Islet of Langerhans (tissue), 1 donor: ENCODE results near the gene GPRC5D.

ENCODE experiments used
- FAIRE-seq: peaks from one replicate; lab custom pipeline; 2011; peaks lifted over from hg19 to GRCh38; lab: Jason Lieb, UNC

The GPRC5D gene

DNA sequence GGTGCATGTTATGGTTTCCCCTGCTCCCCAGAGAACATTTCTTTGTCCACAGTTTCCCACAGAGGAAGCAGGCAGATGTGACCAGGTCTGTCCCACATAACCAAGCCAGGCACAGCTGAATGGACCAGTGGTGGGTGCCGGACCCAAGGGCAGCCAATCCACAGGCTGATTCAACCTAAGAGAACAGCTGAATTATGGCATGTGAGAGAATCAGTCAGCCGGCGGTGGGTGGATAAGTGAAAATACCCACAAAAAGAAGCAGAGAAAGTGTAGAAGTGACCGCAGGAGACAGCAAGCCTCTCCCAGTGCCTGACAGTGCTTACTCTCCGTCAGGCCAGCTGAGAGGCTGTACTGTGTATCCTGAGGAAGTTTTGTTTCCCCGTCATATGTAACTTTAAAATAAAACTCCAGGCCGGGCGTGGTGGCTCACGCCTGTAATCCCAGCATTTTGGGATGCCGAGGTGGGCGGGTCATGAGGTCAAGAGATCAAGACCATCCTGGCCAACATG lies 14.9 kb downstream of the GPRC5D start:
- no peak for FAIRE-seq

DNA sequence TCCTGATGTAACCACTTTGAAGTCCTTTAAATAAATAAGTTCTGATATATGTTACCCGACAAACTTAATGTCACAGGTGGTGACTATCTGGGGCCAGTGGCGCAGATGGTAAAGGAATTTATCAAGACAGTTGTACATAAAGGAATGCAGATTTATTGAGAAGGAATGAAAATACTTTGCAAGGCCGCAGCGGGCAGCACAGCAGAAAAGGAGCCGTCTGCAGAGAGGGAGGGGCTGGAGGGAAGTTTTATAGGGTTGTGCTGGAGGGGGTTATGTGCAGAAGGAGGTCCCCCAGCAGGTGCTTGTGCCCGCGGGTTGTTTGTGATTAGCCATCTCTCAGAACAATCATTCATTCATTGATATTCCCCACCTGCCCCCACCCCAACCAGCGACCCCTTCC lies 17.4 kb downstream of the GPRC5D start:
- no peak for FAIRE-seq

DNA sequence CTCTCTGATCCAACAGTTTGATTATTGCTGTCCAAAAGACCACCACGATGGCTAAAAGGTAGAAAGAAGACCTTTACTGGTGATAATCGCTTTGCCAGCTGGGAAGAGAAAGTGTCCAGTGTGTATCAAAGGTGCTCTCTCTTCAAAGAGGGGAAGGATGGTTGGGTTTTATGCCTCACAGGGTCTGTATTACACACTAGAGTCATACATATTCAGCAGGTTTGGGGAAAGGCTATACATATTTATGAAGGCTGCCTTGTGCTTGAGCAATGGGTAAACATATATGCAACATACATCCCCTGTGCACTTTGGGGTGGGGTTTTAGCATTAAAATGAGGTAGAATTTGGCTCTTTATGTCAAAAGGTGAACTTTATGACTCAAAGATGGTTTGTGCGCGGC lies 18.2 kb downstream of the GPRC5D start:
- no peak for FAIRE-seq

DNA sequence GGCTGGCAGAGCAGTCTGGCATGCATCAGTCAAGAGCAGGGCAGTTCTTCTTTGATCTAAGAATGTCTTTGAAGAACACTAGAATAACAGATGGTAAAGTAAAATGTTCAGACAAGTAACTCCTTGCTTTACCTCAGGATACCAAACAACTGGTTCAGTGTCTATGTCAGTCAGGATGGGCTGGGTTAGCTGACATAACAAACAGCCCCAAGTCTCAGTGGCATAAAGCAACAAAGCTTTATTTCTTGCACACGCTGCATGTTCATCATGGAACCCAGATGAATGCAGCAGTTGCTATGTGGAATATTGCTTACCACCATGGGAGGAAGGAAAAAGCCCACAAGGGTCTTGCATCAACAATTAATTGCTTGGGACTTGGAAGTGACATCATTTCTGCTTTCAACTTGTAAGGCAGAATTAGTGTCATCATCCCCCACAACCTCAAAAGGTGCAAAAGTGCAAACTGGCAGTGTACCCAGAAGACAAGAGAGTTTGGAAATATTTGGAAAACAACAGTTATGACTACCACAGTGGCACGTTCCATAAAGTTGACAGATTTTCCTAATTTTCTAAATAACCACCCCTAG lies 21.2 kb downstream of the GPRC5D start:
- no peak for FAIRE-seq

DNA sequence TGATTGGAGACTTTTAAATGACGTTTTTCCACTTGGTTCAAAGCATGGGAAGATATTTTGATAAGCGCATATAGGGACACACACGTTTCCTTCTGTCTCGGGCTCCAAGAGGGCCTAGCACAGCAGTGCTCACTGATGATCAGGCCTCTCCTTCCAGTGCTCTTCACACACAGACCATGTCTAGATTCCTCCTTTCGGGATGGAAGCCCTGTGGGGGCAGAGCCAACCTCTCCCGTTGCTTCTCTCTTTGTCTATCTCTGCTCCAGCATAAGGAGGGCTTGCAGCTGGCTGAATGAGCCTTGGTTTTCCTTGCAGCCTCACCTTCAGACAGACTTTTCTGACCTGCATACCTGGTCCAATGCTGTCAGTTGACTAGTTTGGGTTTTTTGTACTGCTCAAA lies 22.3 kb downstream of the GPRC5D start:
- FAIRE-seq, result no peak

DNA sequence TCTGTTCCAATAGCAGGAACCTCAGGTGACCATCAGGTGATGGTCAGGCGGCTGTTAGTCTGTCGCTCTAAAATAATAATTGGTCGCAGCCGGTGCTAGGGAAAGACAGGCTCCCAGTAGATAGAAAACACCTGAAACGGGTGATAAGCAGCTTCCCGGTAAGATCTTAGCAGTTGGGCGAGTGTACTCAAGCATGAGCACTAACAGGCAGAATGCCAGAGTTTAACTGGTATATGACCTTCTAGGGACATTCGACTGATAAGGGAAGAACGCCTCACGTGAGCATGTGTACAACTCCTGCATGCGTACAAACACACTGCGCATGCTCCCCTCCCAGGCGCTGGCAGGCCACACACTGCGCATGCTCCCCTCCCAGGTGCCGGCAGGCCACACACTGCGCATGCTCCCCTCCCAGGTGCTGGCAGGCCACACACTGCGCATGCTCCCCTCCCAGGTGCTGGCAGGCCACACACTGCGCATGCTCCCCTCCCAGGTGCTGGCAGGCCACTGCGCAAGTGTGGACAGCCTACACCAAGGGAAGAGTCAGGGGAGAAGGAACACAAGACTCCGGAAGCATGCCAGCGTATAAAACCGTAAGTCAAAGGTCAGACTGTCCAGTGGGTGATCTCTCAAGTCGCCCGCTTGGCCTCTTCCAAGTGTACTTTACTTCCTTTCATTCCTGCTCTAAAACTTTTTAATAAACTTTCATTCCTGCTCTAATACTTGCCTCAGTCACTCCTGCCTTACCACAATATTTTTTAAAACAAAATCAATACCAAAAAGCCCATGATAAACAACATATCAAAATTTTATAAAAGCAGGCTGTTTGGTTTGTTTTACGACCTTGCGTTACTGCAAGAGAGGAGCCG lies 24.5 kb downstream of the GPRC5D start:
- peak; percentile 49 for FAIRE-seq

DNA sequence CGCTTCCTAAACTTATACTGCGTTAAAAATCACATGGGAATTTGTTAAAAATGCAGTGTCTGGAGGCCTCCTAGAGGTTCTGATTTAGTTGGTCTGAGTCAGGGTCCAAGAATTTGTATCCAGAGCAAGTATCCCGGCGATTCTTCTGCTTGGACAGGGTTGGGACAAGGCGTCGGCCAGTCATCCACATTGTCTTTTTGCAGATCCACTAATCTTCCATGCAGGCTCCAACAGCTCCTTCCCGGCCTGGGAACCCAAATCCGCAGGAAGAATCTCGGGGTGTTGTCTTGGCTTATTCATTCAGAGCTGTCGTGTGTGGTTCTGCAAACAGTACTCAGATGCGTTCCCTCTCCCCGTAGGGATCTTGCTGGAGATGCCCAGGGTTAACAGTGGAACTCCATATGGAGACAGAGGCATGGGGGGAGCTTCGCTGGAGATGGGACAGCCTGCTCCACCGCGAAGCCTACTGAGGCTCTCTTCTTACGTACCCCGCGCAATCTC lies 25.3 kb downstream of the GPRC5D start:
- no peak for FAIRE-seq

DNA sequence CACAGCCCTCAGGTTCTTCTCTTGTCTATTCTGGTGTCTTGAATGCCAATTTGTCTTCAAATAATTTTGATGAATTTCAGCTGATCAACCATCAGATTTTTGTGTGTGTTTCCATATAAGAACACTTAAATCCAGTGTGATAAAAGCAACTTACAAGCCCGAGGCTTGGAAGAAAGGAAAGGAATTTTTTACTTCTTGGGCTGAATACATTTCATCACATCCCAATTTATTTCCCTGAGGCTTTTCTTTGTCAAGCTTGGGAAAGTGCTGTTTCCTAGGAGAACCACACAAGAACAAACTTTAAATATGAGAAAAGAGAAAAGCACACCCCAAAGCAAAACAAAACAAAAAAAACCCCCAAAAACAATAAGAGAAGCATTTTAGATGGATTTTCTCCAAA lies 26.6 kb downstream of the GPRC5D start:
- FAIRE-seq, result no peak

DNA sequence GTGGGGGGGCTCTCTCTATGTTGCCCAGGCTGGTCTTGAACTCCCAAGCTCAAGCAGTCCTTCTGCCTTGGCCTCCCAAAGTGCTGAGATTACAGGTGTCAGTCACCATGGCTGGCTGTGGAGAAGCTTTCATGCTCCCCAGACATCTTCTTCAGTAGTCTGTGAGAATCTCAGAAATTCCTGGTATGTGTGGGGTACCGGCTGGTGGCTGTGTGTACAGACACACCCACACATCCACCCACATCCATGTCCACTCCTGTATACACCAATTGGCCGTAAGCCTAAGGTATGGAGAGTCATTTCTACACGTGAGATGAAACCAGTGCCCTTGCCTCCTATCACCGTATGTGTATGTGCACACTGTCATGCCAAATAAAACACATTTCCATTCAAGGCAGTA lies 27.8 kb downstream of the GPRC5D start:
- FAIRE-seq, result no peak

DNA sequence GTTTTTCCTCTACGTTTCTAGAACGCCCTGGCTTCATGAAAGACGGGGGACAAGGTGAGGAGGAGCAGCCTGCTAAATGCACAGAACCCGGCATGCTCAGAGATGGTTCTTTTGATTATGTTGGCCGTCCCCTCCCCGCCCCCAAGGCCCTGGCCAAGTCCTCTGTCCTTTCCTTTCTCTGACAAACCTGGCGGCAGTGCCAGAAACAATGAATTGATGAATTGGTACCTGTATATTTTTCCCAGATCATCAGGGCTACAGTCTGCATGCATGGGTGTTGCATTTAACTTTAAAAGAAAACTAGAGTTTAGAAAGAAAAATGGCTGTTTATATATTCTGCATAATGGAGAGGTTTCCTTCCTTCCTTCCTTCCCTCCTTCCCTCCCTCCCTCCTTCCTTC lies 29.0 kb downstream of the GPRC5D start:
- FAIRE-seq, result no peak

DNA sequence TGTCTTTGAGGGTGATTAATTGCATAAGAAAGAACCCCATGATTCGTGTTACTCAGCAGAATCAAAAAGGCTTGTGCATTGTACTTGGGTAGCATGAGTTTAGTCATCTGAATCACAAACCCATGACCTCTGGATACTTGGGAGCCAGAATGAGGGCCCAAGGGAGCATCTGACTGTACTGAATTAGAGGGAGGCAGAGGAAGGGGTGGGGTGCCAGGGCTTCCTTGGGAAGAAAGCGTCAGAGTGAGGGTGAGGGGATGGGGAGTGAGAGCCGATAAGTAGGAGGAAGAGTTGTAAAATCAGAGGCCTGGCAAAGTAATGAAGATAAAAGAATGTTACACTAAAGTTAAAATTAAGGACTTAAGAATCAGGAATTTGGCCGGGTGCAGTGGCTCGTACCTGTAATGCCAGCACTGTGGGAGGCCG lies 29.8 kb downstream of the GPRC5D start:
- no peak for FAIRE-seq

DNA sequence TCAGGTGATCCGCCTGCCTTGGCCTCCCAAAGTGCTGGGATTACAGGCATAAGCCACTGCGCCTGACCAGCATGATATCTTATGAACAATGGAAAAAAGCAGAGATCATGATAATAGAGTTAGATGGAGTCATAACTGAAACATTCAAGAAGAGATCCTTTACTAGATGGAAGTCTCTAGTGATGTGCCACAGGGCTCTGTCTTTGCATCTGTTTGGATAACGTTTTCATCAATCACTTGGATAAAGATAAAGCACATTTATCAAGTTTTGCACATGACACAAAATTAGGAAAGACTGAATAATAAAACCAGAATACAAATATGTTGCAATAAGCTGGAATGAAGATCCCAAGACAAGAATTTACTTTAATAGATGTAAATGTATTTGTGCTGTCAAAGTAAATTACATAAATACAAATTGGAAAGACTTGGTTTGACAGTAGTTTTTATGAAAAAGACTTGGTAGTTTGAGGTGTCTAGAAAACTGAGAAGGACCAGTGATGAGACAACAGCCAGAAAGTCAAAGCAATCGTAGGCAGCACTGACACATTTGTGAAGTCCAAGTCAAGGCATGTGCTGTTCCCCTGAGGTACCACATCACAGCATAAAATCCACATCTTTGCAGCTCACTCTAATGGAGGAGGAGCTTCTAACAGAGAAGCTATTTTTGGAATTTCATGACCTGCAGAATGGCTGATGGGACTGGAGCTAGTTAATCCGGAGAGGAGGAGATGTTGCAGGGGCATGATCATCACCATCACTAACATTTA lies 32.1 kb downstream of the GPRC5D start:
- FAIRE-seq, result no peak

DNA sequence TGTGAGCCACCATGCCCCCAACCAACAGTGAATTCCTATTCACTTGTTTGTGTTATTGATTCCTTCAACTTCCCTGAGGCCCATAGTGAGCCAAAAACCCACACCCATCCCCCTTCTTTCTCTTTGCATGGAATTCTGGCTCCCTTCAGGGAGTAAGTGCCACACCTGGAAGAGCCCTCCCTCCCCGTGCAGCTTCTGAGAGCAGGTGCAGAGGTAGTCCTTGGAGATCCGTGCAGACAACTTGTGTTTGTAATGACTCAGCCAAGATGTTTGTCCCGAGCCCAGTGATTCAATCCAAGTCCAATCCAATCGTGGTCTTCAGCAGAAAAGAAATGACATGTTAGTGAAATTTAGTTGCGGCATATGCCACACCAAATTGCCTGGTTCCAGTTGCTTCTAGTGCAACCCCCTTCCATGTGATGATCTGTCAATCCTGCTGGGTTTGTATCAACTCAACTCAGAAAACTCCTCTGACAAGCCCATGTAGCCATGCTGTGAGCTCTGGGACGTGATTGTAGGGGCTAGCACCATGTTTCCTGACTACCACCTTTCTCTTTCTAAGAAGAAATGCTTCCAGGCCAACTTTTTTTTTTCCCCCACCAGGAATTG lies 33.1 kb downstream of the GPRC5D start:
- no peak for FAIRE-seq

DNA sequence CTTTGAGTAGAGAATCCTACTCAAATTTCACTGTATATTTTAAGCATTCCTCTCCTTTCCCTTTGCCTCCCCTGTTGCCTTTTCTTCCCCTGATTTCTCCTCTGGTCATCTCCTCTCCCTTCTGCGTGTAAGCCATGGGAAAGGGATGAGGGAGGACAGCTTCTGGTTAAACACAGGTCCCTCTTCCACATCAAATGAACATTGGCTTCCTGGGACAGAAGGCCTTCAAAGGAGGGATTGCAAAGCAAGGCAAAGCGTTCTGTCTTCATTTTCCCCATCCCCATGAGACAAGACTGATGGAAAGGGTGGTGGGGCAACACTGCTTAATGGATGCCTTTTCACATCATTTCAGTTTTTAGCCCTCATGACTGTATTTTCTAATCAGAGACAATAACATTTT lies 34.5 kb downstream of the GPRC5D start:
- FAIRE-seq, result no peak

DNA sequence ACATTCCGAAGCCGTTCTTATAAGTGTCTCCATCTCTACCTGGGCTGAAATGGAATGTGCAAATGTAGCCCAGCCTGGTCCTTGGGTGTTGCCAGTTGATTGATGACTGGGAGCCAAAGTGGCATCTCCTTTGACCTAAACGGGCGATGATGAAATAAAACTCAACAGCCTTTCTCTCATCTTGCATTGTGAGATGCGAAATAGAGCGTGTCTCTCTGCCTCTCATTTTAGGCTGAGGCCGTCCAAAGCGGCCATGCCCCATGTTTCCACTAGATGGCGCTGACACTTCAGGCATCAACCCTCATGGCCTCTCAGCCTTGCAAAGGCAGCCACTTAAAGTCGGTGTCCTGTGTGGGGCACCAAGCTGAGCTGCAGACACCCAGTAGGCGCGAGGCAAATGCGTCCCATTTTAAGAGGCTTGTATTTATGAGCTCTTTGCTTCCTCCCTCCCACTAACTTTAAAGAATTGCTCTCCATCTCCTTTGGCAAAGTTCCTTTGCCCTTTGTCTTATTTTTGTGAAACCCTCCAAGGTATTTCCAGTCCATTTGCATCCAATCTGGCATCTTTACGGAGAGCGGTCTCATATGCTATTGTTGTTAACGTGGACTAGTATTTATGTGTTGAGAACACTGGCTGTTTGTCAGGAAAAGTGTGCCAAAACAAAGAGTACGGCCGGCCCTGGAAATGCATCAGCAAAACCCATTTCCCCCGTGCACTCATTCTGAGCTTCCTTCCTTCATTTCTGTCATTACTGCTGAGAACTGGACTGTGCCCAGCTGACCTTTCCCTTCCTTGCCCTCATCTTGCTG lies 35.6 kb downstream of the GPRC5D start:
- no peak for FAIRE-seq

DNA sequence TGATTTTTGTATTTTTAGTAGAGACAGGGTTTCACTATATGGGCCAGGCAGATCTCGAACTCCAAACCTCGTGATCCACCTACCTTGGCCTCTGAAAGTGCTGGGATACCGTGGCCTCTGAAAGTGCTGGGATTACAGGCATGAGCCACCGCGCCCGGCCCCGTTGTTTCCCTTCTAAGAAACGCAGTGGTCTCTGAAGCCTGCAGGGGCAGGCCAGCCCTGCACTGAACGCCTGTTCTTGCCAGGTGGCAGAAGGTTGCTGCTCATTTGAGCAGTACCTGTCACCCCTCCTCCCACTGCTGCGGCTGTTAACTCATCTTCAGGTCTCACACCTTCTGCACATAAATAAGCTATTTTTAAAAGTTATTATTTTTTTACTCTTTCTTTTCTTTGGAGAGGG lies 36.3 kb downstream of the GPRC5D start:
- FAIRE-seq, result no peak

DNA sequence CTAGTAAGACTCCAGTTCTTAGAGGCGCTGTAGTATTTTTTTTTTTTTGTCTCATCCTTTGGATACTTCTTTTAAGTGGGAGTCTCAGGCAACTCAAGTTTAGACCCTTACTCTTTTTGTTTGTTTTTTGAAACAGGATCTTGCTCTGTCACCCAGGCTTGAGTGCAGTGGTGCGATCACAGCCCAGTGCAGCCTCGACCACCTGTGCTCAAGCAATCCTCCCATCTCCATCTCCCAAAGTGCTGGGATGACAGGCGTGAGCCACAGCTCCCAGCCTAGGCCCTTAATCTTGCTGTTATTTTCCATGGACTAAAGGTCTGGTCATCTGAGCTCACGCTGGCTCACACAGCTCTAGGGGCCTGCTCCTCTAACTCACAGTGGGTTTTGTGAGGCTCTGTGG lies 39.3 kb downstream of the GPRC5D start:
- FAIRE-seq, result no peak

DNA sequence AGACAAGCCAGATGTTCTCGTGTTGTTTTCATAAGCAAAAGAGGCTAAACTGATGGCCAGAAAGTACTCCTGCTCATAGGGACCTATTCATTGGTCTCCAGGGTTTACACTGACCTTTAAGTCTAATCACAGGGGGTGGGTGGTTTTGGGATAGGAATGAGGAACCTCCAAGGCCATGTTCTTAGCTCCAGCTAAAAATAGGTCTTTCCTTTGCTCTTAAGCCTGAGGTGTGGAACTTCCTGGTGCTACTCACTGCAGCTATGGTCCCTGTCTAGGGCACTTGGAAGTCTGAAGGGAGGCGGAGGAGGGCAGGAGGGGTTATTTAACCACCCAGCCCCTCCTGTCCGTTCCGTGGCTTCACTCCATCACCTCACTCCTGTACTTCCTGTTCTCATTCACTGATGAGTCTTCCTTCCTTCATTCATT lies 42.0 kb downstream of the GPRC5D start:
- FAIRE-seq, result no peak

DNA sequence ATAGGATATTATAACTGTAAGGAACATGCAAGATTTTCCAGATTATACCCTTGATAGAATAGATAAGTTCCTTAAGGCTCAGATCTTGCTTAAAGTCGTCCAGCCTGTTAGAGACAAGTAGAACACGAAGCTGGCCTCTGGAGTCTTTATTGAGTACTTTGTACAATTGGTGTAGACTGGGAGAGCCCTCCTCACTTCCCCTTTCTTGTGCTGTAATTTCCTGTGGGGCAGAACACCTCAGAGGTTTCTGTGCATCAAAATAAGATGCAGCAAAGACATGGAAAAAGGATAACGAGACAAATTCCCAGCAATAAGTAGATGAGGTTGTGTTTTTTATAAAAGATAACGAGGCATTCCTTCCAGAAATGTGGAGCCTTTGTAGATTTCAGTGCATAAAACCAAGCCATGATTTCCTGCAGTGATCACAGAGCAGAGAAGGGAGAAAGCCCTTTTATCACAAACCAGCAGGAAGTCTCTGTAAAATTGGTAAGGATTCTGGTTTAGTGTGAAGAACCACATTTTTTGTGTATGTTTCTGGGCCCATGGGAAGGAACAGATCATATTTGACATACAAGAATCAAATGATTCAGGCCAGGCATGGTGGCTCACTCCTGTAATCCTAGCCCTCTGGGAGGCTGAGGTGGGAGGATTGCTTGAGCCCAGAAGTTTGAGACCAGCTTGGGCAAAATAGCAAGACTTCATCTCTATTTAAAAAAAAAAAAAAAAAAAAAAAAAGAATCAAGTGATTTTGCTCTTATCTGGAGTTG lies 42.6 kb downstream of the GPRC5D start:
- no peak for FAIRE-seq

DNA sequence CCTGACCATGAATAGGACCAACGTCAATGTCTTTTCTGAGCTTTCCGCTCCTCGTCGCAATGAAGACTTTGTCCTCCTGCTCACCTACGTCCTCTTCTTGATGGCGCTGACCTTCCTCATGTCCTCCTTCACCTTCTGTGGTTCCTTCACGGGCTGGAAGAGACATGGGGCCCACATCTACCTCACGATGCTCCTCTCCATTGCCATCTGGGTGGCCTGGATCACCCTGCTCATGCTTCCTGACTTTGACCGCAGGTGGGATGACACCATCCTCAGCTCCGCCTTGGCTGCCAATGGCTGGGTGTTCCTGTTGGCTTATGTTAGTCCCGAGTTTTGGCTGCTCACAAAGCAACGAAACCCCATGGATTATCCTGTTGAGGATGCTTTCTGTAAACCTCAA lies 43.3 kb downstream of the GPRC5D start:
- FAIRE-seq, result no peak

DNA sequence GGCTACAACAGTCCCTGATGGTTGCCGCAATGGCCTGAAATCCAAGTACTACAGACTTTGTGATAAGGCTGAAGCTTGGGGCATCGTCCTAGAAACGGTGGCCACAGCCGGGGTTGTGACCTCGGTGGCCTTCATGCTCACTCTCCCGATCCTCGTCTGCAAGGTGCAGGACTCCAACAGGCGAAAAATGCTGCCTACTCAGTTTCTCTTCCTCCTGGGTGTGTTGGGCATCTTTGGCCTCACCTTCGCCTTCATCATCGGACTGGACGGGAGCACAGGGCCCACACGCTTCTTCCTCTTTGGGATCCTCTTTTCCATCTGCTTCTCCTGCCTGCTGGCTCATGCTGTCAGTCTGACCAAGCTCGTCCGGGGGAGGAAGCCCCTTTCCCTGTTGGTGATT lies 43.7 kb downstream of the GPRC5D start:
- FAIRE-seq, result no peak
